IMR-90 (cell line): ENCODE results near the gene ZNF574. TPM values are rescaled to one million over a fixed set of nuclear protein-coding genes. Genes with fewer than 3 reads are reported as not detected.

Experiments used
- ATAC-seq: fragments of 200-7000 bp; cut with Tn5 transposase; 2 replicates; pipeline ENCODE4 v1.9.1; 2020; ENCODE audit warnings: low read depth, mild to moderate bottlenecking, moderate library complexity
- BruUV-seq: library from RNA; stranded (reverse); fragments of 400-500 nt; replicated peaks from 2 replicates; lab custom pipeline; 2021; lab: Mats Ljungman, UMichigan
- CTCF ChIA-PET: fragments of 300-600 bp; formaldehyde crosslinking; extraction: SDS; loops from one replicate; lab custom pipeline; 2021; ENCODE audit warnings: antibody characterized with exemption; lab: Yijun Ruan, JAX
- POLR2A ChIA-PET: fragments of 300-600 bp; sonication (Branson Sonifier 250); formaldehyde crosslinking; loops from one replicate; lab custom pipeline; 2022; ENCODE audit warnings: antibody characterized with exemption; ENCODE audit not compliant: unreplicated experiment; lab: Charles Lee
- DNase-seq: peaks from one replicate; pipeline ENCODE4 v3.0.0; 2013
- H2AFZ ChIP-seq: replicated peaks from 2 replicates; pipeline ENCODE3; 2013; ENCODE audit warnings: low read length, mild to moderate bottlenecking; ENCODE audit not compliant: poor library complexity
- H2AK5ac ChIP-seq: 2 replicates; pipeline ENCODE4 v1.6.1; 2013; ENCODE audit warnings: low read depth, low read length, inconsistent platforms
- H2AK9ac ChIP-seq: replicated peaks from 2 replicates; pipeline ENCODE3; 2013; ENCODE audit warnings: mild to moderate bottlenecking, low read depth, low read length, moderate library complexity; ENCODE audit not compliant: poor library complexity
- H2BK120ac ChIP-seq: 2 replicates; pipeline ENCODE4 v1.6.1; 2013; ENCODE audit warnings: low read depth, low read length, inconsistent platforms
- H2BK15ac ChIP-seq: 3 replicates; pipeline ENCODE4 v1.6.1; 2013; ENCODE audit warnings: low read depth, low read length, inconsistent platforms
- H2BK20ac ChIP-seq: 2 replicates; pipeline ENCODE4 v1.6.1; 2013; ENCODE audit warnings: low read depth, mild to moderate bottlenecking, inconsistent platforms, low read length, moderate library complexity
- H2BK5ac ChIP-seq: 2 replicates; pipeline ENCODE4 v1.6.1; 2013; ENCODE audit warnings: mild to moderate bottlenecking, low read depth, low read length, inconsistent platforms; ENCODE audit not compliant: poor library complexity, severe bottlenecking
- H3K14ac ChIP-seq: replicated peaks from 2 replicates; pipeline ENCODE4 v1.6.1; 2013; ENCODE audit warnings: low read depth, low read length, inconsistent platforms
- H3K18ac ChIP-seq: 2 replicates; pipeline ENCODE4 v1.6.1; 2013; ENCODE audit warnings: low read depth, low read length, control low read depth
- H3K23ac ChIP-seq: 2 replicates; pipeline ENCODE4 v1.6.1; 2013; ENCODE audit warnings: low read depth, low read length, inconsistent platforms
- H3K27ac ChIP-seq: 2 replicates; pipeline ENCODE4 v1.5.1; 2013; ENCODE audit warnings: mild to moderate bottlenecking, control low read depth, low read length; ENCODE audit not compliant: insufficient read depth
- H3K27me3 ChIP-seq: 2 replicates; pipeline ENCODE4 v1.6.1; 2013; ENCODE audit warnings: low read length; ENCODE audit not compliant: control insufficient read depth, insufficient read depth
- H3K36me3 ChIP-seq: 2 replicates; pipeline ENCODE4 v1.6.1; 2013; ENCODE audit warnings: low read length, mixed read lengths; ENCODE audit not compliant: control insufficient read depth, insufficient read depth
- H3K4ac ChIP-seq: 2 replicates; pipeline ENCODE4 v1.6.1; 2013; ENCODE audit warnings: low read depth, low read length, inconsistent platforms
- H3K4me1 ChIP-seq: 2 replicates; pipeline ENCODE4 v1.6.1; 2013; ENCODE audit warnings: low read length, mixed read lengths; ENCODE audit not compliant: control insufficient read depth, insufficient read depth
- H3K4me2 ChIP-seq: 2 replicates; pipeline ENCODE4 v1.6.1; 2013; ENCODE audit warnings: low read depth, mild to moderate bottlenecking, control low read depth, low read length, moderate library complexity
- H3K4me3 ChIP-seq: 2 replicates; pipeline ENCODE4 v1.5.1; 2013; ENCODE audit warnings: low read depth, mild to moderate bottlenecking, control low read depth, low read length, moderate library complexity; ENCODE audit not compliant: insufficient read depth
- H3K56ac ChIP-seq: 2 replicates; pipeline ENCODE4 v1.6.1; 2013; ENCODE audit warnings: low read length, inconsistent platforms; ENCODE audit not compliant: insufficient read depth; ENCODE audit errors: extremely low read depth
- H3K79me1 ChIP-seq, 2 experiments: 2 replicates each; pipeline ENCODE4 v1.6.1; 2013; ENCODE audit warnings: low read length in 2 of 2, inconsistent platforms in 1 of 2, low read depth in 1 of 2
- H3K9ac ChIP-seq: 2 replicates; pipeline ENCODE4 v1.6.1; 2013; ENCODE audit warnings: low read depth, low read length, control low read depth
- H3K9me1 ChIP-seq: 2 replicates; pipeline ENCODE4 v1.6.1; 2013; ENCODE audit warnings: low read length, inconsistent platforms; ENCODE audit not compliant: insufficient read depth
- H3K9me3 ChIP-seq: 2 replicates; pipeline ENCODE4 v1.6.1; 2013; ENCODE audit warnings: low read length; ENCODE audit not compliant: control insufficient read depth, insufficient read depth
- H4K20me1 ChIP-seq: 2 replicates; pipeline ENCODE4 v1.6.1; 2013; ENCODE audit warnings: low read length, inconsistent platforms; ENCODE audit not compliant: insufficient read depth
- H4K5ac ChIP-seq: 2 replicates; pipeline ENCODE4 v1.6.1; 2013; ENCODE audit warnings: mild to moderate bottlenecking, low read depth, low read length, control low read depth
- H4K8ac ChIP-seq, 2 experiments: 2 replicates each; pipeline ENCODE4 v1.6.1; 2013; ENCODE audit warnings: low read depth in 2 of 2, low read length in 2 of 2, control low read depth in 1 of 2, inconsistent platforms in 1 of 2
- H4K91ac ChIP-seq: 2 replicates; pipeline ENCODE4 v1.6.1; 2013; ENCODE audit warnings: low read depth, low read length, inconsistent platforms; ENCODE audit not compliant: insufficient read depth
- CEBPB ChIP-seq: IDR thresholded peaks from 2 replicates; pipeline ENCODE4 v1.6.1; 2012; ENCODE audit warnings: low read depth, low read length, improper control_type of control experiment
- CHD1 ChIP-seq: IDR thresholded peaks from 2 replicates; pipeline ENCODE4 v1.6.1; 2012; ENCODE audit warnings: low read depth, low read length, improper control_type of control experiment
- MAFK ChIP-seq: IDR thresholded peaks from 2 replicates; pipeline ENCODE4 v1.6.1; 2012; ENCODE audit warnings: low read depth, low read length, improper control_type of control experiment
- MAZ ChIP-seq: IDR thresholded peaks from 2 replicates; pipeline ENCODE4 v1.6.1; 2012; ENCODE audit warnings: low read depth, mild to moderate bottlenecking, low read length, improper control_type of control experiment, moderate library complexity, borderline replicate concordance
- NFE2L2 ChIP-seq: fragments of 150-350 bp; IDR thresholded peaks from 2 replicates; pipeline ENCODE4 v1.6.1; 2016; ENCODE audit warnings: low read depth, mild to moderate bottlenecking, low read length
- POLR2A ChIP-seq: IDR thresholded peaks from 2 replicates; pipeline ENCODE4 v1.6.1; 2012; ENCODE audit warnings: mild to moderate bottlenecking, low read depth, low read length
- RAD21 ChIP-seq: IDR thresholded peaks from 2 replicates; pipeline ENCODE4 v1.6.1; 2012; ENCODE audit warnings: low read length, improper control_type of control experiment
- RCOR1 ChIP-seq: IDR thresholded peaks from 2 replicates; pipeline ENCODE4 v1.6.1; 2012; ENCODE audit warnings: mild to moderate bottlenecking, low read length, improper control_type of control experiment; ENCODE audit not compliant: insufficient replicate concordance
- WGBS, 2 experiments: methylation state at CpG; one replicate each; pipeline versions ENCODE4 v1.1.5 to v1.1.7; 2013; ENCODE audit warnings: missing lambda C conversion rate in 2 of 2; ENCODE audit not compliant: insufficient read length in 1 of 2; ENCODE audit errors: extremely low coverage in 2 of 2; 5-methylcytosine and 5-hydroxymethylcytosine counted together
- dilution Hi-C: fragments of 300-500 bp; cut with HindIII; formaldehyde crosslinking; loops from one replicate; pipeline ENCODE4 v1.14.3; 2018; ENCODE audit warnings: low sequenced_read_pairs; ENCODE audit not compliant: unreplicated experiment
- in situ Hi-C: fragments of 300-500 bp; cut with MboI; formaldehyde crosslinking; loops from 3 replicates; pipeline ENCODE4 v1.14.3; 2019; ENCODE audit warnings: low sequenced_read_pairs, inconsistent platforms, mixed read lengths
- intact Hi-C: fragments of 100-400 bp; cut with micrococcal nuclease; formaldehyde crosslinking; loops from 2 replicates; pipeline ENCODE4 v1.10.0; 2022
- polyA plus RNA-seq, 3 experiments: library from polyadenylated mRNA; depleted of rRNA; stranded (reverse); fragments of >200 nt; gene quantifications; 2 replicates each; pipeline ENCODE4 v1.2.3, GENCODE V29; 2012; ENCODE audit warnings: low replicate concordance in 1 of 3
- total RNA-seq: library from RNA; depleted of rRNA; stranded (reverse); fragments of >200 nt; gene quantifications from 2 replicates; pipeline ENCODE4 v1.2.3, GENCODE V29; 2012
- TF ChIP-seq, protein P1 (sequence below): fragments of 150-350 bp; IDR thresholded peaks from 2 replicates; pipeline ENCODE4 v1.6.1; 2017; ENCODE audit warnings: mild to moderate bottlenecking, antibody characterized with exemption, low read length, low read depth

ZNF574 gene
- total and polyA plus RNA-seq, 2 of the 4 experiments (the other 2 are of a cell fraction): 8.1 to 14.1 TPM

DNA sequence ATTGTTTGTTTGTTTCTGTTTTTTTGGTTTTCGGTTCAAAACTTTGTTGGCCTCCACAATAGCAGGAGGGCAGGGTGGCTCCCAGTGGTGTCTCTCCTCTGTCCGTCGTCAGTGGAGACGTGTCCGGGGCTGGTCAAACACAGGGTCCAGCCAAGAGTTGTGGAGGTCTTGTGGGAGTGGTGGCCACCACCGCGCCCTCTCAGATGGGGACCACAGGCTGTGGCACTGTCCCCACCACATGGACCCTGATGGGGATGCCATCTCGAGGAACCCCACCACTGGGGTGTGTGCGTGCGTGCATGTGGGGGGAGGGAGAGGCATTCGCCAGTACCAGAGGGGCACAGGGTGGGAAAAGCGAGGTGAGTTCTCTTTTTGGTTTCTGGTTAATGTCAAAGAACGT is 13.8 kb downstream of the ZNF574 start:
- Histone ChIP-seq H3K79me1 (peaks cover 0 to 15% of the 10 kb centered on the region in 2 experiments; a peak in 2 of 4 replicates), H4K91ac (no peak overlapping the region), H3K27ac (no peak overlapping the region), H3K9me3 (no peaks in the 10 kb centered on the region), H2AK5ac (peak overlapping the region; percentile 64; the same call in 1 of the 2 replicates), H2BK120ac (no peak overlapping the region; the same call in 1 of the 2 replicates), H3K14ac (no peak overlapping the region), H3K4me3 (no peak overlapping the region), H4K5ac (no peak overlapping the region), H3K27me3 (no peaks in the 10 kb centered on the region), H2AFZ (peak overlapping the region; percentile 8), H2BK20ac (no peak overlapping the region), H3K4me2 (no peak overlapping the region), H2BK15ac (no peak overlapping the region), H3K36me3 (no peaks in the 10 kb centered on the region), H3K4me1 (peaks cover 12% of the 10 kb centered on the region), H4K8ac (no peak overlapping the region), H4K20me1 (no peaks in the 10 kb centered on the region), H2AK9ac (no peak overlapping the region), H3K56ac (no peak overlapping the region), H2BK5ac (no peak overlapping the region), H3K23ac (no peak overlapping the region), H3K9ac (no peak overlapping the region), H3K4ac (no peak overlapping the region), H3K18ac (no peak overlapping the region), H3K9me1 (peaks cover 10% of the 10 kb centered on the region)
- intact Hi-C loops: no loop called here
- no peak for TF ChIP-seq POLR2A
- TF ChIP-seq RAD21: no peak
- TF ChIP-seq, protein P1, sequence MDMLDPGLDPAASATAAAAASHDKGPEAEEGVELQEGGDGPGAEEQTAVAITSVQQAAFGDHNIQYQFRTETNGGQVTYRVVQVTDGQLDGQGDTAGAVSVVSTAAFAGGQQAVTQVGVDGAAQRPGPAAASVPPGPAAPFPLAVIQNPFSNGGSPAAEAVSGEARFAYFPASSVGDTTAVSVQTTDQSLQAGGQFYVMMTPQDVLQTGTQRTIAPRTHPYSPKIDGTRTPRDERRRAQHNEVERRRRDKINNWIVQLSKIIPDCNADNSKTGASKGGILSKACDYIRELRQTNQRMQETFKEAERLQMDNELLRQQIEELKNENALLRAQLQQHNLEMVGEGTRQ: no peak
- no peak for TF ChIP-seq CHD1
- TF ChIP-seq MAZ: no peak
- no peak for TF ChIP-seq RCOR1
- no peak for TF ChIP-seq NFE2L2
- no peak for TF ChIP-seq CEBPB
- TF ChIP-seq MAFK: no peak
- no TSS peak for BruUV-seq
- ChIA-PET CTCF (no interaction called here), POLR2A (no interaction called here)
- WGBS, 2 experiments: 94% methylated on average over 9 of the region's 13 CpGs; no CpG with 5 or more reads in 1 of the 2 experiments
- dilution Hi-C loops: no loop called here
- ATAC-seq (no peak), DNase-seq (no peak)
- in situ Hi-C loops: no loop called here
